Common myeloid progenitor, CD34-positive (primary cell): ENCODE measurements around the gene EBP. TPM values are rescaled to one million over a fixed set of nuclear protein-coding genes. Genes with fewer than 3 reads are reported as not detected.
A peak's percentile ranks its signal among the peaks of the same experiment; 100 is the strongest.

Source experiments
- CTCF ChIA-PET: fragments of 350-600 bp; sonication (Branson Sonifier 250); formaldehyde crosslinking; loops from one replicate; lab custom pipeline; 2021; ENCODE audit warnings: antibody characterized with exemption; lab: Charles Lee
- POLR2A ChIA-PET: fragments of 350-600 bp; sonication (Branson Sonifier 250); formaldehyde crosslinking; loops from one replicate; lab custom pipeline; 2021; ENCODE audit warnings: antibody characterized with exemption; lab: Charles Lee
- DNase-seq, 3 donors: peaks; one replicate each; pipeline versions ENCODE4 v3.0.0 to v3.0.0-alpha.2; 2013
- H3K27ac ChIP-seq, 2 experiments: 1 replicate in 1 of 2; 2 replicates in 1 of 2; pipeline ENCODE4 v1.7.0; 2013; ENCODE audit warnings: inconsistent platforms in 2 of 2, low read length in 2 of 2, mild to moderate bottlenecking in 2 of 2, low read depth in 1 of 2, moderate library complexity in 1 of 2; ENCODE audit not compliant: severe bottlenecking in 2 of 2, insufficient read depth in 1 of 2, poor library complexity in 1 of 2
- H3K27me3 ChIP-seq, 5 experiments: replicated peaks in 2 of 5; 1 replicate in 3 of 5; 2 replicates in 2 of 5; pipeline versions ENCODE4 v1.6.1 to v1.7.0; 2013; ENCODE audit warnings: low read length in 4 of 5, mild to moderate bottlenecking in 2 of 5, moderate library complexity in 2 of 5, inconsistent platforms in 1 of 5; ENCODE audit not compliant: insufficient read depth in 5 of 5, control insufficient read depth in 4 of 5
- H3K36me3 ChIP-seq, 4 experiments: 1 replicate in 2 of 4; 2 replicates in 2 of 4; pipeline versions ENCODE4 v1.6.1 to v1.7.0; 2013; ENCODE audit warnings: low read length in 3 of 4, control low read depth in 1 of 4, mild to moderate bottlenecking in 1 of 4; ENCODE audit not compliant: control insufficient read depth in 4 of 4, insufficient read depth in 4 of 4
- H3K4me1 ChIP-seq, 4 experiments: 1 replicate in 3 of 4; 2 replicates in 1 of 4; pipeline versions ENCODE4 v1.6.1 to v1.7.1; 2013; ENCODE audit warnings: low read length in 3 of 4, mild to moderate bottlenecking in 3 of 4, control low read depth in 1 of 4, inconsistent platforms in 1 of 4, moderate library complexity in 1 of 4; ENCODE audit not compliant: control insufficient read depth in 4 of 4, insufficient read depth in 4 of 4; ENCODE audit errors: control extremely low read depth in 1 of 4
- H3K4me3 ChIP-seq, 7 experiments: 1 replicate in 4 of 7; 2 replicates in 3 of 7; pipeline versions ENCODE4 v1.5.1 to v1.7.0; 2013; ENCODE audit warnings: mild to moderate bottlenecking in 7 of 7, low read length in 6 of 7, moderate library complexity in 6 of 7, inconsistent platforms in 2 of 7, low read depth in 2 of 7, control low read depth in 1 of 7; ENCODE audit not compliant: insufficient read depth in 4 of 7, control insufficient read depth in 1 of 7; ENCODE audit errors: extremely low read depth in 1 of 7
- H3K9me3 ChIP-seq, 5 experiments: 1 replicate in 4 of 5; 2 replicates in 1 of 5; pipeline versions ENCODE4 v1.6.1 to v1.7.1; 2013; ENCODE audit warnings: low read length in 4 of 5, mild to moderate bottlenecking in 2 of 5, inconsistent platforms in 1 of 5, low read depth in 1 of 5, moderate library complexity in 1 of 5; ENCODE audit not compliant: control insufficient read depth in 4 of 5, insufficient read depth in 2 of 5; ENCODE audit errors: control extremely low read depth in 1 of 5
- WGBS: methylation state at CpG from one replicate; pipeline ENCODE4 v1.1.5; 2013; ENCODE audit not compliant: insufficient coverage; 5-methylcytosine and 5-hydroxymethylcytosine counted together
- polyA plus RNA-seq: library from polyadenylated mRNA; unstranded; fragments of 120-200 nt; gene quantifications from one replicate; pipeline ENCODE4 v1.2.1, GENCODE V29; 2013

EBP gene
- 60.7 TPM for polyA plus RNA-seq

DNA sequence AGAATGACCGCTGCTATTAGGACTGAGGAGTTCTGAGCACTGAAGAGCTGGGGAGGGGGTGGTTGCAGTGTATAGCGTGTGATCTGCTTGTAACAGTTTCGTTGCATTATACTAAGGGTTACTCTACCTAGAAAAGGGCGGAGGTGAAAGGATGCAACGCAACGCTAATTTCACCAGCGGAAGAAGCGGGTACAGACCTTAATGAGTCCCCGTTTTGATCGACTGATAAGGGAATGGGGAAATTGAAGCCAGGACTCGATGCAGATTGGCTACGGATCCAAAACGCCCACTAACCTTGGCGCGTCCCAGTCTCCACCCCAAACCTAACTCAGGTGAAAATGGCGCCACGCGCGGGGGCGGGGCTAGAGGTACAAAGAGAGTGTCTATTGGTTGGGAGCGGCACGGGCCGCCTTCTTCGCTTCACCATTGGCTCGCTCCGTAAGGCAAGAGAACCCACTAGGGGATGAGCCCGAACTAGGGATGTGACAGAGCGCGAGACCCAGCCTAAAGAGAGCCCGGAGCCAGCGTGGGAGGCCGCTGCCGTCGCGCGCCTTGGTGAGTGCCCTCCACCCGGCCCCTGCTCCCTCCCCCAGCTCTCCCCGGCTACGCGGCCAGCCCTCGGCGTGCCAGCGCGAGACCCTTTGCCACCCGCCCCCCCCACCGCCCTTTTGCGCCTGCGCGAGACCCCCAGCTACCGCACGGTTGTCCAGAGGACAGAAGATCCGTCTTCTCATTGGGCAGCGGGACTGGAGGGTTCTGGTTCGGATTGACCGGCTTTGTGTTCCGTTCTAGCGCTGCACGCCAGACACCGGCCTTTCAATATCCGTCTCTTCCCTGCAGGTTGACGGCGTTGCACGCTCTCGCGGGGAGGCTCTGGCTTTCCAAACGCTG, at the start of gene EBP:
EBP (plus strand) TSS at position 456 of the 891 bp plus-strand sequence. CDS start 1,964 bp downstream, outside the sequence.
- Histone ChIP-seq H3K4me3 (peak within 1 kb of the TSS; percentile 65 to 85 (median 80)), H3K4me1 (peaks cover 5 to 35% (median 20%) of the 10 kb centered on the region in 4 experiments), H3K36me3 (peaks cover 0 to 11% (median 3%) of the 10 kb centered on the region in 4 experiments), H3K9me3 (no peaks in the 10 kb centered on the region), H3K27ac (peak within 1 kb of the TSS; percentile 55 to 80), H3K27me3 (no peaks in the 10 kb centered on the region)
- POLR2A ChIA-PET: interaction anchor here (0.5 to 0.6 kb wide), 2 partner anchors 26 to 439 kb away, joined by 3 read pairs; no protein-coding TSS in a partner anchor
- CTCF ChIA-PET: no interaction called here
- 44% methylated on average over 48 of the region's 66 CpGs for WGBS
- DNase-seq: peak; percentile 93 to 97 (median 96)

DNA sequence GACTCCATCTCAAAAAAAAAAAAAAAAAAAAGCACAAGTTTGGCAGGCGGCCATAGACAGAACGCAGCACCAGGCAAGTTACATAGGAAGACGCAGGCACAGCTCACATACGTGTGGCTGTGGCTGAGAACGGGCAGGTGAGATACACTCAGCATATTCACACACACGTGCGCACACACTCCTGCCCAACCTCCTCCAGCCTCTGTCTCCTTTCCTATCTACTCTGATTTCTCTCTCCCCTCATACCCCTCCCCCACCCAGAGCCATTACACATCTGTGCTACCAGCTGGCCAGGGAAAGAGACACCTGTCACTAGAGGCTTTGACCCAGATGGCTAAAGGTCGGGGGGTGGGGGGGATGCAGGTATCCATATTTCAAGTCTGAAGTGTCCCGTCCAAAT, 49.4 kb upstream of the EBP start:
- CTCF ChIA-PET: no interaction called here
- peaks cover 0 to 32% (median 24%) of the 10 kb centered on the region in 4 experiments for H3K4me1 ChIP-seq
- WGBS: 94% methylated on average over 7 of the region's 9 CpGs

DNA sequence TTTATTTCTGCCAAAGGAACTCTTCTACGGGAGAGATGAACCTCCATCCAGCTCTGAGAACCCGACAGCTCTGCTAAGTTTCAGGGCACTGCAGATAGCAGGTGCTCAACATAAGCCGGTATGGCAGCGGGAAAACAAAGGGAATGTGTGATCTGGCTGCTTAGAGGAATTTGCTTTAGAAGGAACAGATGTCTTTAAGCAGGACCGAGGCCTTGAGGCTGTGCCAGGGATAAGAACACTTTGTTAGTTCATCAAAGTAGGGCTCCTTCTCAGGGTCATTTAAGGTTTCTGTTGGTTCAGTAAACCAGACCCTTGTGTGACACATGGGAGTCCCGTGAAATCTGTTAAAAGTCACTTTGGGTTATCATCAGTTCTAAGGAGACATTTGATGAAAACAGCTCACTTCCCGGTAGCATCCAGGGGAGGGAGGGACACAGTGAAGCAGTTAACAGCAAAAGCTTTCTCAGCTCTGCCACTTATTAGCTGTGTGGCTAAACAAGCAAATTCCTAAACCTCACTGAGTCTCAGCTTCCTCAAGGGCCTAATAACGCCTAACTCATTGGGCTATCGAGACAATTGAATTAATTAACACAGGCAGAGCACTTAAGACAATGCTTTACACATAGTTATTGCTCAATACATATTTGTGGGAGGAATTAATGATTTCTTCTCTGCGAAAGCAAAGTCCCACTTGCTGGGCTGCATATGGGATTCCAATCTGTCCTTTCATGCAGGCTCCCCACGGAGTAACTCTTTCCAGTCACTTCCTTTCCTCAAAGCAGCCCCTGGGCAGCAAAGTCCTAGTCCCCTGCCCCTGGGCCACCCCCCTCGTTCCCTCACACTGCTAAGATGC, 48.5 kb upstream of the EBP start:
- WGBS: 79% methylated on average over 10 of the region's 12 CpGs
- Histone ChIP-seq H3K27ac (no peak overlapping the region), H3K36me3 (peaks cover 0 to 2% (median 0%) of the 10 kb centered on the region in 4 experiments), H3K9me3 (no peaks in the 10 kb centered on the region), H3K27me3 (no peaks in the 10 kb centered on the region), H3K4me1 (peaks cover 0 to 31% (median 20%) of the 10 kb centered on the region in 4 experiments), H3K4me3 (no peak overlapping the region)
- CTCF ChIA-PET: interaction anchor here (1.0 to 1.7 kb wide), 2 partner anchors 21 to 79 kb away, joined by 3 to 4 read pairs; no protein-coding TSS in a partner anchor
- POLR2A ChIA-PET: no interaction called here
- no peak for DNase-seq

More for the DNA sequence above, 49.4 kb upstream of the EBP start:
- Histone ChIP-seq H3K4me3 (no peak overlapping the region), H3K9me3 (no peaks in the 10 kb centered on the region), H3K27me3 (no peaks in the 10 kb centered on the region), H3K27ac (no peak overlapping the region), H3K36me3 (no peaks in the 10 kb centered on the region)
- DNase-seq: no peak
- POLR2A ChIA-PET: no interaction called here

DNA sequence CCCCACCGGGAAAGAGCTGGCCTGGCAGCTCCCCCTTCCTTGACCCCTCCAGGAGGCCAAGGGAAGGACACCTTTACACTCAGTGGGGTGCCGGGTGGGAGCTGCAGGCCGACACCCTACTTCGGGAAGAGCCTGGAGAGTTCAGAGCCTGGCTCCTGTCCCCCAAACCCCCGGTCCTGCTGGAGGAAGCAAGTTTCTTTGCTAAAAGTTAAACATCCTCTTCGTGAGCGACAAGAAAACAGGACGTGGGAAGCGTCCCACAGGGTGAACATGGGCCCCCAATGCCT, 48.0 kb upstream of the EBP start:
- CTCF ChIA-PET: interaction anchor here (1.0 to 1.7 kb wide), 3 partner anchors 20 to 101 kb away, joined by 3 to 6 read pairs (median 4); partner anchors contain the start of gene RBM3
- Histone ChIP-seq H3K4me3 (no peak overlapping the region), H3K4me1 (peaks cover 0 to 30% (median 19%) of the 10 kb centered on the region in 4 experiments), H3K27me3 (no peaks in the 10 kb centered on the region), H3K9me3 (no peaks in the 10 kb centered on the region), H3K27ac (no peak overlapping the region), H3K36me3 (peaks cover 0 to 5% (median 4%) of the 10 kb centered on the region in 4 experiments)
- POLR2A ChIA-PET: no interaction called here
- 63% methylated on average over 9 of the region's 9 CpGs for WGBS
- no peak for DNase-seq

DNA sequence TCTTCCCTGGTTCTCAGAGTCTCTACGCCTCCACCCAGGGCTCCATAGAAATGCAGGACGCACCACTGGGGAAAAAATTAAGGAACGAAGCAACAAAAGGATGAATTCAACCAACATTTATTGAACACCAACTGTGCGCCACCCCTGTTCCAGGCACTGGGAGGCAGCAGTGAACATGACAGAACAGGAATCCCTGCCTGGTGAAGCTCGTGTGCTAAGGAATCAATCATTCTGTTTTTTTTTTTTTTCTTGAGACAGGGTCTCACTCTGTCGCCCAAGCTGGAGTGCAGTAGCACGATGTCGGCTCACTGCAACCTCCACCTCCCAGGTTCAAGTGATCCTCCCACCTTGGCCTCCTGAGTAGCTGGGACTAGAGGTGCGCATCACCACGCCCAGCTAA, 47.5 kb upstream of the EBP start:
- Histone ChIP-seq H3K9me3 (no peaks in the 10 kb centered on the region), H3K27ac (no peak overlapping the region)
- POLR2A ChIA-PET: no interaction called here

DNA sequence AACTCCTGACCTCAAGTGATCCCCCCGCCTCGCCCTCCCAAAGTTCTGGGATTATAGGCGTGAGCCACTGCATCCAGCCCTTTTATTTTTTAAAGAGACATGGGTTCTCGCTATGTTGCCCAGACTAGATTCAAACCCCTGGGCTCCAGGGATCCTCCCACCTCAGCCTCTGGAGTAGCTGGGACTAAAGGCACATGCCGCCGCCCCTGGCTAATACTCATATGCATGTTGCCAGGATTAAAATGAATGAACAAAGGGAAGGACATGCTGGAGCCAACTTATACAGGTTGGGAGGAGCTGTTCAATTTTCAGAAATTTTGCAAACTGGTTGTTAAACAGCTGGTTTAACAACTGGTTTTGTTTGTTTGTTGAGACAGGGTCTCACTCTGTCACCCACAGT, 47.0 kb upstream of the EBP start:
- Histone ChIP-seq H3K9me3 (no peaks in the 10 kb centered on the region), H3K27ac (no peak overlapping the region), H3K4me3 (no peak overlapping the region), H3K36me3 (peaks cover 0 to 6% (median 5%) of the 10 kb centered on the region in 4 experiments), H3K27me3 (no peaks in the 10 kb centered on the region), H3K4me1 (peaks cover 0 to 23% (median 17%) of the 10 kb centered on the region in 4 experiments)
- DNase-seq: no peak
- 86% methylated on average over 6 of the region's 6 CpGs for WGBS
- ChIA-PET POLR2A (no interaction called here), CTCF (interaction anchor here (1.0 to 1.7 kb wide), 5 partner anchors 8 to 100 kb away, joined by 3 to 6 read pairs (median 3); partner anchors contain the start of gene RBM3)

More for the DNA sequence above, 47.5 kb upstream of the EBP start:
- peak in 2 of 3 donors; percentile 24 to 33 for DNase-seq
- peaks cover 0 to 28% (median 19%) of the 10 kb centered on the region in 4 experiments for H3K4me1 ChIP-seq
- peaks cover 0 to 6% (median 5%) of the 10 kb centered on the region in 4 experiments for H3K36me3 ChIP-seq
- no peak overlapping the region for H3K4me3 ChIP-seq
- CTCF ChIA-PET: interaction anchor here (1.0 to 1.7 kb wide), 4 partner anchors 8 to 100 kb away, joined by 3 to 6 read pairs (median 4); partner anchors contain the start of gene RBM3
- no peaks in the 10 kb centered on the region for H3K27me3 ChIP-seq
- whole genome bisulfite sequencing: 72% methylated on average over 7 of the region's 10 CpGs
